Activated naive CD4-positive, alpha-beta T cell treated with anti-CD3 and anti-CD28 coated beads, Interleukin-2, amount 50 U/mL, for 24 hours (primary cell): ENCODE measurements around the gene AKAP13.

Source experiments
- H3K27ac Mint-ChIP-seq: one replicate; pipeline ENCODE4 v1.8.0; 2021; ENCODE audit warnings: mild to moderate bottlenecking, mixed read lengths
- H3K27me3 Mint-ChIP-seq: one replicate; pipeline ENCODE4 v1.8.0; 2021; ENCODE audit warnings: mixed read lengths
- H3K36me3 Mint-ChIP-seq: one replicate; pipeline ENCODE4 v1.8.0; 2021; ENCODE audit warnings: mixed read lengths
- H3K4me1 Mint-ChIP-seq: one replicate; pipeline ENCODE4 v1.8.0; 2021; ENCODE audit warnings: mixed read lengths
- H3K4me3 Mint-ChIP-seq: one replicate; pipeline ENCODE4 v1.8.0; 2021; ENCODE audit warnings: mild to moderate bottlenecking, mixed read lengths
- H3K9me3 Mint-ChIP-seq: one replicate; pipeline ENCODE4 v1.8.0; 2021; ENCODE audit warnings: mixed read lengths

AKAP13 gene

DNA sequence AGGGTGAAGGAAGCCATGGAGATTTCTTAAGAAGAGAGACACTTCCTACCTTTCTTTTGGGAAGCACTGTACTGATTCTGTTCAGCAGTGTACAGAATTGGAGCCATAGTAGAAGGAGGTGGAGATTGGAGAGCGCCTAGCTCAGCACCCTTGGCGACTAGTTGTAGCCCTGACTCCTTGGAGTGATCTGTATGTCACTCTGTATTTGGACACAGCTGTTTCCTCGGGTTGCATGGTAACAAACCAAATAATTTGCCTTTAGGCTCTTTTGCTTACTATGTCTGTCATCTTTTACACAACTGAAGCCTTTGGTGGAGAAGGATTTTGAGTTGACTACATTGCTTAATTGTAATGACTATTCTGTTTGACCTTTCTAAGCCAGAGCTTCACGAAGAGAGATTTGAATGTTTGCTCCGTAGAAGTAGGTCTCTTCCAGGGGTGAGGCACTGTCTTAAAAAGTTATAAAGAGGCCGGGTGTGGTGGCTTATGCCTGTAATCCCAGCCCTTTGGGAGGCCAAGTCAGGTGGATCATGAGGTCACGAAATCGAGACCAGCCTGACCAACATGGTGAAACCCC lies 77.1 kb downstream of the AKAP13 start:
- Mint-ChIP-seq H3K4me1 (peaks cover 69% of the 10 kb centered on the region), H3K27me3 (no peaks in the 10 kb centered on the region), H3K9me3 (no peaks in the 10 kb centered on the region), H3K36me3 (peaks cover 4% of the 10 kb centered on the region), H3K27ac (peak overlapping the region; percentile 32), H3K4me3 (no peak overlapping the region)

DNA sequence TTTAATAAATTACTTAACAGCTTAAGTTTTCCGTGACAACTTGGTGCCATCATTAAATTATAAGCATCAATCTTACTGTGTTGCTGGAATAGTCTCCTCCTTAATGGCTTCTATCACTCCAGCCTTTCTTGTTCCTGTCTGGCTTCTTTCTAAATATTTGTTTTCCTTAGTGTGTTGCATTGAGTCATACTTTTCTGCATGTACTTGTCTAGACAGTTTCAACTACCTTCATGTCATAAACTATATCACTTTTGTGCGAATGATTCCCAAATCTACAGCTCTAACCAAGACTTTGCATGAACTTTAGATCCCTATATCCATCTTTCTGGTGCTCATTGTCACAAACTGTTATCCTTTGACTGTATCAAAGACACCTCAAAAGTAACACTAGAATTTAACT lies 78.4 kb downstream of the AKAP13 start:
- Mint-ChIP-seq H3K4me1 (peaks cover 69% of the 10 kb centered on the region), H3K27me3 (no peaks in the 10 kb centered on the region), H3K27ac (no peak overlapping the region), H3K4me3 (no peak overlapping the region), H3K36me3 (peaks cover 4% of the 10 kb centered on the region), H3K9me3 (no peaks in the 10 kb centered on the region)

DNA sequence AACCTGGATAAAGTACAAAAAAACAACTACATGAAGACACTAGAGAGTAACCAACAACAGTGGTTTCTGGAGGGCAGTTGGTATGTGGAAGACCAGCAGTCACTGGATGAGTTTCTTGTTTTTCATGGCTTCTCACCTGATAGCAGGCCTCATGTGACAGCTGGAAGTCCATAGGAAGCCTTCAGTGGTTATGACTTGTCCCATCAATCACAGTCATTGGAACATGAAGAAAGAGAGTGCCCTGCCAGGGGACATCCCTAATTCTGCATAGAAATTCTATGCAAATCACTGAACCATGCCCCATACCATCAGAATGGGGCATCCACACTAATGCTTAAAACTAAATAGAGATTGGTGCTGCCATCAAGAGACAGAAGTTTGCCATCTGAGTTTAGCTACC lies 81.6 kb downstream of the AKAP13 start:
- no peak overlapping the region for H3K27ac Mint-ChIP-seq
- H3K9me3 Mint-ChIP-seq = no peaks in the 10 kb centered on the region
- no peaks in the 10 kb centered on the region for H3K27me3 Mint-ChIP-seq
- peaks cover 59% of the 10 kb centered on the region for H3K4me1 Mint-ChIP-seq
- peaks cover 6% of the 10 kb centered on the region for H3K36me3 Mint-ChIP-seq
- no peak overlapping the region for H3K4me3 Mint-ChIP-seq

GRCh38 chr15:85463276-85463892 lies 83.0 kb downstream of the AKAP13 start:
- Mint-ChIP-seq H3K27me3 (no peaks in the 10 kb centered on the region), H3K9me3 (no peaks in the 10 kb centered on the region), H3K36me3 (peaks cover 6% of the 10 kb centered on the region), H3K27ac (peak overlapping the region; percentile 25), H3K4me1 (peaks cover 67% of the 10 kb centered on the region), H3K4me3 (no peak overlapping the region)

DNA sequence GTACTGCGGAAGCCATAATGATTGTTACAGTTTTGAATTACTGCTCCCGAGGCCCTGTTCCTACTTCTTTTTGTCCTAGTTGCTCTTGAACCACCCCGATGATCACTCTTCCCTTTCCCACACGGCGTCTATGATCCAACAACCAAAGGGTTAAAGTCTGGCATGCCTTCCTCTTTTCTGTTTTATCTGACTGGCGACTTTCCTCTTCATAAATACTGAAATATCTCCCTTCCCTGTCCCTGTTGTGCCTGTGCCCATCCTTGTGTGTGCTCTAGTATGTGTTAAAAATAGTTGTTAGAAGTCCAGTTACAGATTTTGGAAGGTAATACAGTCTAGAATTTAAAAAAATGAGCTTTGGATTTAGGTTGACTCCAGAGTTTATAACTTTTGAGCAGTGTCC lies 83.6 kb downstream of the AKAP13 start:
- H3K36me3 Mint-ChIP-seq = peaks cover 6% of the 10 kb centered on the region
- peak overlapping the region; percentile 11 for H3K27ac Mint-ChIP-seq
- peaks cover 63% of the 10 kb centered on the region for H3K4me1 Mint-ChIP-seq
- H3K4me3 Mint-ChIP-seq = no peak overlapping the region
- H3K27me3 Mint-ChIP-seq = no peaks in the 10 kb centered on the region
- H3K9me3 Mint-ChIP-seq = no peaks in the 10 kb centered on the region

GRCh38 chr15:85464471-85464870 lies 84.1 kb downstream of the AKAP13 start:
- no peaks in the 10 kb centered on the region for H3K27me3 Mint-ChIP-seq
- no peaks in the 10 kb centered on the region for H3K9me3 Mint-ChIP-seq
- H3K4me1 Mint-ChIP-seq = peaks cover 62% of the 10 kb centered on the region
- peaks cover 6% of the 10 kb centered on the region for H3K36me3 Mint-ChIP-seq
- H3K4me3 Mint-ChIP-seq = no peak overlapping the region
- no peak overlapping the region for H3K27ac Mint-ChIP-seq

- Mint-ChIP-seq H3K36me3 (peaks cover 2% of the 10 kb centered on the region), H3K27me3 (no peaks in the 10 kb centered on the region), H3K9me3 (no peaks in the 10 kb centered on the region), H3K4me1 (peaks cover 70% of the 10 kb centered on the region), H3K27ac (no peak overlapping the region), H3K4me3 (no peak overlapping the region)
Observed at GRCh38 chr15:85470563-85471271, 90.3 kb downstream of the AKAP13 start.

DNA sequence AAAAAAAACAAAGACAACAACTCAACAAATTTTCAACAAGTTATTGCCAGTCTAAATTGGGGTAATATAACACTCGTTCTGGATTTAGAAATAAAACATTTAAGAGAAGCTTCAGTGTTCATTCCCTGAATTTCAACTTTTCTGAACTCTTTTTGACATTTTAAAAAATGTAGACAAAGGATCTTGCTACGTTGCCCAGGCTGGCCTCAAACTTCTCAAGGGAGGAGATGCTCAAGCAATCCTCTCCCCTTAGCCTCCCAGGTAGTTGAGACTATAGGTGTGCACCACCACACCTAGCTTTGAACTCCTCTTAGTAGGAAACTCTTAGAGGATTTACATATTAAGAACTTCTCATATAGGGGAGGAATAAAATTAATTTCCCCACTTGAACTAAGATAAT lies 91.9 kb downstream of the AKAP13 start:
- no peak overlapping the region for H3K4me3 Mint-ChIP-seq
- no peaks in the 10 kb centered on the region for H3K9me3 Mint-ChIP-seq
- no peaks in the 10 kb centered on the region for H3K27me3 Mint-ChIP-seq
- H3K36me3 Mint-ChIP-seq = no peaks in the 10 kb centered on the region
- no peak overlapping the region for H3K27ac Mint-ChIP-seq
- peaks cover 78% of the 10 kb centered on the region for H3K4me1 Mint-ChIP-seq

DNA sequence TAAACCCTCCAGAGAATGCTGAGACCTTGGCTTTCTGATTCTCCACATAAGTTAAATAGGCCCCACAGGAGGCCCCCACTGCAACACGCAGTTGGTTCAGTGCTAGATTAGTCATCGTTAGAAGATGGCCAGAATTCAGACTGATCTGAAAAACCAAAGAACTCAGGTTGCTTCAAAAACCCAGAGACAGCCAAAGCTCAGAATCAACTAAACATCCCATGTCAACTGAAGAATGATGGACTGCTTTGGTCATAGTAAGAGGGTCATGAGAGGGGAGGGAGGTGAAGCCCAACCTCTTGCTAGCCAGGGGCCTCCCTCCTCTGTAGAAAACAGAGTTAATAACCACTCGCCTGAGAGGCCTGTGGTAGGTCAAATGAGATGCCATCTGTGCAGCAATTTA lies 93.1 kb downstream of the AKAP13 start:
- H3K36me3 Mint-ChIP-seq = peaks cover 2% of the 10 kb centered on the region
- no peak overlapping the region for H3K4me3 Mint-ChIP-seq
- peaks cover 77% of the 10 kb centered on the region for H3K4me1 Mint-ChIP-seq

DNA sequence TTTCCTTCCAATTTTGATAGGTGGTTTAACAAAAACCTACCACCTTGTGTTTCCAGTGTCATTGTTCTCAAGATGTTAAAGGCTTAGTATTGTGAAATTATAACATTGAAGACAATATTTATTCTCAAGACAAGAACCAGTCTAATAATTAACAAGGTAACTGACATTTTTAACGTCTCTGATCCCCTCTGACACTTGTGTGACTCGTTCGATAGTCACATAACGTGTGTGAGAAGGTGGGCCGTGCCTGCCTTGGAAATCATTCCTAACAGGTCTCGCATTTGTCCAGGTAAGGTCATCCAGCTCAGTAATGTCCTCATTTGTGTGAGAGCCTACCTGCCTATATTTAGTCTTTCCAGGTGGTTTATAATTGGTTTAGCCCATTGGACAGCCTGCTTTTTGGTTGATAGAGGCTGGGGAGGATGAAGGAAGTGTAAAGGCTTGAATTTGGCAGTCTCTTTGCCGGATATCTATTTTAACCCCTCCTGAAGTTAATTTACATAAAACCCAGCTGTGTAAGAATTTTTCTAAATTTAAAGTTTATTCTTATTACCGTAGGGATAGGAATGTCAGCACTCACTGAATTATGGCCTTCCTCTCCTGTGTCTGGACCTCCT lies 94.4 kb downstream of the AKAP13 start:
- Mint-ChIP-seq H3K4me3 (no peak overlapping the region), H3K4me1 (peaks cover 87% of the 10 kb centered on the region), H3K27ac (no peak overlapping the region), H3K27me3 (no peaks in the 10 kb centered on the region), H3K9me3 (no peaks in the 10 kb centered on the region), H3K36me3 (peaks cover 2% of the 10 kb centered on the region)

More for the DNA sequence above, 93.1 kb downstream of the AKAP13 start:
- Mint-ChIP-seq H3K27ac (peak overlapping the region; percentile 10), H3K9me3 (no peaks in the 10 kb centered on the region), H3K27me3 (no peaks in the 10 kb centered on the region)

- no peaks in the 10 kb centered on the region for H3K9me3 Mint-ChIP-seq
- H3K4me1 Mint-ChIP-seq = peaks cover 88% of the 10 kb centered on the region
Observed at GRCh38 chr15:85475317-85475701, 94.9 kb downstream of the AKAP13 start.

GRCh38 chr15:85475711-85476110 lies 95.3 kb downstream of the AKAP13 start:
- Mint-ChIP-seq H3K4me3 (no peak overlapping the region), H3K4me1 (peaks cover 88% of the 10 kb centered on the region), H3K36me3 (peaks cover 2% of the 10 kb centered on the region), H3K27ac (no peak overlapping the region), H3K27me3 (no peaks in the 10 kb centered on the region), H3K9me3 (no peaks in the 10 kb centered on the region)

More at GRCh38 chr15:85475317-85475701, 94.9 kb downstream of the AKAP13 start:
- Mint-ChIP-seq H3K4me3 (no peak overlapping the region), H3K36me3 (peaks cover 2% of the 10 kb centered on the region), H3K27ac (no peak overlapping the region), H3K27me3 (no peaks in the 10 kb centered on the region)

- peak overlapping the region; percentile 73 for H3K27ac Mint-ChIP-seq
- no peaks in the 10 kb centered on the region for H3K27me3 Mint-ChIP-seq
- H3K4me1 Mint-ChIP-seq = peaks cover 93% of the 10 kb centered on the region
- peaks cover 2% of the 10 kb centered on the region for H3K36me3 Mint-ChIP-seq
- H3K4me3 Mint-ChIP-seq = no peak overlapping the region
- no peaks in the 10 kb centered on the region for H3K9me3 Mint-ChIP-seq
Observed at GRCh38 chr15:85477061-85477460, 96.7 kb downstream of the AKAP13 start.

DNA sequence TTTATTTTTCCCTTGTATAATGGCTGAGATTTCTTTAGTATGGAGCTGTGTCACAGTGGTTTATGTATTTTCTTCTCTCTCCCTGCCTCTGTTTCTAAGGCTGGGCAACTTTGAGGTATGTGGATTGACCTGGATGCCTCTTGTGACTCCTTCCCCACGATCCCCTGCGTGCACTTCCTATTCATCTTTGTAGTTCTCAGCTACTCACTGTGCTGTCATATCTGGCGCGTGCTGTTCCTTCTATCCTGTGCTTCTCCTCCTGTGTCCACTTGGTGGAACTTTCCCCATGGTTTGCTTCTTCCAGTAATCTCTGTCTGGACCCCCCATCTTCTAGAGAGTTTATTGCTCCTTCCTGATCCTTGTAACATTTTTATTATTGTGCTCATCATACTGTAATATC lies 97.3 kb downstream of the AKAP13 start:
- H3K27me3 Mint-ChIP-seq = no peaks in the 10 kb centered on the region
- H3K27ac Mint-ChIP-seq = peak overlapping the region; percentile 39
- H3K9me3 Mint-ChIP-seq = no peaks in the 10 kb centered on the region
- peaks cover 2% of the 10 kb centered on the region for H3K36me3 Mint-ChIP-seq
- H3K4me1 Mint-ChIP-seq = peaks cover 95% of the 10 kb centered on the region
- H3K4me3 Mint-ChIP-seq = no peak overlapping the region

- H3K4me1 Mint-ChIP-seq = peaks cover 88% of the 10 kb centered on the region
- no peak overlapping the region for H3K4me3 Mint-ChIP-seq
- peaks cover 2% of the 10 kb centered on the region for H3K36me3 Mint-ChIP-seq
Observed at GRCh38 chr15:85479071-85479647, 98.8 kb downstream of the AKAP13 start.

GRCh38 chr15:85480923-85481322 lies 100.5 kb downstream of the AKAP13 start:
- peak overlapping the region; percentile 46 for H3K27ac Mint-ChIP-seq
- peak overlapping the region; percentile 44 for H3K4me3 Mint-ChIP-seq
- peaks cover 2% of the 10 kb centered on the region for H3K36me3 Mint-ChIP-seq
- peaks cover 86% of the 10 kb centered on the region for H3K4me1 Mint-ChIP-seq
- no peaks in the 10 kb centered on the region for H3K27me3 Mint-ChIP-seq
- H3K9me3 Mint-ChIP-seq = no peaks in the 10 kb centered on the region

More at GRCh38 chr15:85479071-85479647, 98.8 kb downstream of the AKAP13 start:
- Mint-ChIP-seq H3K27me3 (no peaks in the 10 kb centered on the region), H3K27ac (peak overlapping the region; percentile 38), H3K9me3 (no peaks in the 10 kb centered on the region)
